Suppressor macrophage treated with lipopolysaccharide for 1 hour (primary cell): Measurements from ENCODE around the gene DRD4.

Experiments
- DNase-seq, 3 donors: peaks; one replicate each; pipeline ENCODE4 v3.0.0-alpha.2; 2020 to 2022

Gene DRD4

DNA sequence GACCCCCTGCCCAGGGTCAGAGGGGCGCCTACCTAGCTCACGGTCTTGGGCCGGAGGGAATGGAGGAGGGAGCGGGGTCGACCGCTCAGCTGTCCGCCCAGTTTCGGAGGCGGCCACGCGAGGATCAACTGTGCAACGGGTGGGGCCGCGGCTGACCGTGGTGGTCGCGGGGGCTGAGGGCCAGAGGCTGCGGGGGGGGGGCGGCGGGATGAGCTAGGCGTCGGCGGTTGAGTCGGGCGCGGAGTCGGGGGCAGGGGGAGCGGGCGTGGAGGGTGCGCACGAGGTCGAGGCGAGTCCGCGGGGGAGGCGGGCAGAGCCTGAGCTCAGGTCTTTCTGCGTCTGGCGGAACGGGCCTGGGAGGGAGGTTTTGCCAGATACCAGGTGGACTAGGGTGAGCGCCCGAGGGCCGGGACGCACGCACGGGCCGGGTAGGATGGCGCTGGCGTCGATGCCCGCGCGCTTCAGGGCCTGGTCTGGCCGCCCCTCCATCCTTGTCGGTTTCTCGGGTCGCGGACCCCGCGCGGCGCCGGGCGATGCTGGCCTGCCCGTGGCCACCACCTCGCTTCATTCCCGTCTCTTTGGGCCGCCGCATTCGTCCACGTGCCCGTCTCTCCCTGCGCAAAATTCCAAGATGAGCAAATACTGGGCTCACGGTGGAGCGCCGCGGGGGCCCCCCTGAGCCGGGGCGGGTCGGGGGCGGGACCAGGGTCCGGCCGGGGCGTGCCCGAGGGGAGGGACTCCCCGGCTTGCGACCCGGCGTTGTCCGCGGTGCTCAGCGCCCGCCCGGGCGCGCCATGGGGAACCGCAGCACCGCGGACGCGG, at the start of gene DRD4:
TSS of gene DRD4 (plus strand) at position 759 of the 822 bp plus-strand sequence. CDS start at position 795, 36 bp downstream.
- DNase-seq = peak; percentile 78 to 94 (median 80)

DNA sequence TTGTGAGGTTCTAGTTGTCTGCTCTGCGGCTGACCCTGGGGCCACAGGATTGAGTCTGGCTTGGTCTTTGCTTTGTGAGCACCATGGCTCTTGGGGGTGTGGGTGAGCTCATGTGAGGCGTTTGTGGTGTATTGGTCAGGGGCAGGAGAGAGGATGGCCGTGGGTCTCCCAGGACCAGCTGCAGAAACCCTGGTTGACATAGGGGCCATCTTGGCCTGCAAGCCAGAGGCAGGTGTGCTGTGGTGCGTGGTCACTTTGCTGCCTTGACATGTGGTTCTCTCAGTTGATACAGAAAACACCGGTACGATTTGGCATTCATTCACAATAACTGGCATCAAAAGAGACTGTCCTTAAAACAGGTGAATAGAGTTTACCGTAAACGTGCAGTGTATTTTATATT, 49.5 kb upstream of the DRD4 start:
- DNase-seq = no peak

DNA sequence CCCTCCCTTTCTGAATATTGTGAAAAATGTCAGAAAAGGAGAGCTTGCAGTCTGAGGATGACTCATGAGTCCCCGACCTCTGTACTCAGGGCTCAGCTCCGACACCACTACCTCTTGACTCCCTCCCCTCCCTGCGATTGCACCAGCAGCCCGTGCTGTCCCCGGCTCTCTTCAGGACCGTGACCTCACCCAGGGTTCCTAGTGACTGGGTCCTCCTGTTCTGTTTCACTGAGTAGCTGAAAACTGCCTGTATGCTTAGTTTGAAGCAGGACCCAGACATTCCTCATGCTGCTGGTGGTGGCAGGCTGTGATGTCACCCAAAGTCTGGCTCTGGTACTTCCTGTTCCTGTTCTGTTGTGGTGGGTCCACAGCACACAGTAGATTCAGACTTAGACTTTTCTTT, 49.1 kb upstream of the DRD4 start:
- peak; percentile 88 to 90 (median 89) for DNase-seq

DNA sequence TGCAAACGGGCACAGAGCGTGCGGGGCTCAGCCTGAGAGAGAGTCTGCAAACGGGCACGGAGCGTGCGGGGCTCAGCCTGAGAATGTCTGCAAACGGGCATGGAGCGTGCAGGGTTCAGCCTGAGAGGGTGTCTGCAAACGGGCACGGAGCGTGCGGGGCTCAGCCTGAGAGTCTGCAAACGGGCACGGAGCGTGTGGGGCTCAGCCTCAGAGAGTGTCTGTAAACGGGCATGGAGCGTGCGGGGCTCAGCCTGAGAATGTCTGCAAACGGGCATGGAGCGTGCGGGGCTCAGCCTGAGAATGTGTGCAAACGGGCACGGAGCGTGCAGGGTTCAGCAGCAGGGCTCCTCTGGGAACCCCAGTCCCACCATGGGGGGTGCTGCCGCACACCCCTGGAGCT, 47.3 kb upstream of the DRD4 start:
- DNase-seq = no peak

DNA sequence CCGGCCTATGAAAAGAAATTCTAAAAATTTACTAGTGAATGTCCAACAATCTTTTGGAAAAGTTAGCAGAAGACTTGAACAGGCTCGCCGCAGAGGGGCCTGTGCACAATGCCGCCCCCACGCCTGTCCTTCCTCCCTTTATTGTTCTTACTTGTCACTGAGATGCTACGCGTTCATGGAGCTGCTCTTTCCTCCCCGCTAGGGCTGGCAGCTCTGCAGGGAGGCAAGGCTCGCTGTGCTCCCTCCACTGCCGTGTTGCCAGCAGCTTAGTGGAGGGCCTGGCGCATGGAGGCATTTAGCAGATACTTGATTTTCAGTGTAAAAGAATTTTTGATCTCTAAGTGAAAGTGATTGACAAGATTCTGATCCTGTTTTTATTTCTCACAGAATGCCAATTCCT, 46.1 kb upstream of the DRD4 start:
- no peak for DNase-seq

DNA sequence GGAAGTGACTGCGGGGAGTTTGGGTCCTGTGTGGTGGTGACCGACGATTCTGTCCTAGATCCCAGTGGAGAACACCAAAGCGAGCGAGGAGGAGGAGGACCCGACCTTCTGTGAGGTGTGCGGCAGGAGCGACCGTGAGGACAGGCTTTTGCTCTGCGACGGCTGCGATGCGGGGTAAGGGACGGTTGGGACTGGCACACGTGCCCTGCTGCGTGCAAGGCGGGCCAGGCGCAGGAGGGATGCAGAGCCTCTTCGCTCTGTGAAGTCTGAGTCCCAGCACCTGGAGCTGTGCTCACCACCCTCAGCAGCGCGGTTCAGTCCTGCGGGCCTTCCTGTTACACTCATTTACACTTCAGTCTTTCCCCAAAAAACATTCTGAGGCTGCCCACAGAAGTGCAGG, 44.6 kb upstream of the DRD4 start:
- DNase-seq = no peak

DNA sequence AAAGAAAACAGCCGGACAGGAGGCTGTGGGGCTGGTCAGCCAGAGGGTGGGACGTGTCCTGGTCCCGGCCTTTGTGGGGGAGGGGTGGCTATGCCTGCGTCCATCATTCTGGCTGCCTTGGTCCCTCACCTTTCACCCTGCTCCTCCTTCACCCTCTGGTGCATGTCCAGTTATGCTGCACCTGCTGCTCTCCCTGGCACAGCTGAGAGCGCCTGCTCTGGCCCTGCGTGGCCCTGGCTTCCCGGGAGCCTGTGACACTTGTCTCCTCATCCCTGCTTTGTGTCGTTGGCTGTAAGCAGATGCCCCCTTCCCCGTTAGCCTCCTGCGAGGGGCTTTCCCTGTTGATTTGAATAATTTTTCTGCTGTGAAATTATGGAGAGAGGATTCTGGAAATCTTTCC, 44.2 kb upstream of the DRD4 start:
- no peak for DNase-seq

DNA sequence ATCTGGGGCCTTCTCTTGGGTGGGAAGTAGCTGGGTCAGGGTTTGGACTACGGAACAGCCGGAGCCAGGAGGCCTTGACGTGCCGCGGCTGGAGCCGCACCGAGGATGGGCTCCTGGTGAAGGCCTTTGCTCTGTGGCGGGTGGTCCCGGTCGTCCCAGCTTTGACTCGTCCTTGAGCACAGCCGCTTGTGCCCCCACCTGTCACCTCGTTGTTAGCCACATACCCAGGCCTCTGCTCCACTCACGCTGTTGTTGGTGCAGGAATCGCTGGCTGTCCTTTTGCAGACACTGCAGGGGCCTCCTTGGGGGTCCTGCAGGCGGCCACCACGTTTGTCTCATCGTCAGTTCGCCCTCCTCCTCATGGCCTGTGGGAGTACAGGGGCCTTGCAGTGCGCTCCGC, 43.7 kb upstream of the DRD4 start:
- no peak for DNase-seq

DNA sequence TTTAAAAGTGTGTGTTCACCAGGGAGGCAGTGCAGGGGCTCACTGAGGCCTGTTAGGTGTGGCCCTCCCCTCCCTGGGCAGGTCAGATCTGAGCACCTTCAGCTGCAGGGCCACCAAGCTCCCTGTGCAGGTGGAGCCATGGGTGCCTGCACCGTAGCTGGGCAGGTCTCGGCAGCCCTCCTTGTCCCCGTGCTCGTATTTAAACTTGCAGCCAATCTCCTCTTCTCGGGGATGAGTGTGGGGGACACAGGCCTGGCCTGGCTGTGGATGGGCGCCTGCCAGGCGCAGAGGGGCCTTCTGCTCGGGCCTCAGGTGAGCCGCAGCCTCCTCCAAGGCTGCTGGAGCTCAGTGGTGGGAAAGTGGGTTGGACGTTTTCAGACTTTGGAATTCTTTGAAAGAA, 41.7 kb upstream of the DRD4 start:
- DNase-seq = no peak

DNA sequence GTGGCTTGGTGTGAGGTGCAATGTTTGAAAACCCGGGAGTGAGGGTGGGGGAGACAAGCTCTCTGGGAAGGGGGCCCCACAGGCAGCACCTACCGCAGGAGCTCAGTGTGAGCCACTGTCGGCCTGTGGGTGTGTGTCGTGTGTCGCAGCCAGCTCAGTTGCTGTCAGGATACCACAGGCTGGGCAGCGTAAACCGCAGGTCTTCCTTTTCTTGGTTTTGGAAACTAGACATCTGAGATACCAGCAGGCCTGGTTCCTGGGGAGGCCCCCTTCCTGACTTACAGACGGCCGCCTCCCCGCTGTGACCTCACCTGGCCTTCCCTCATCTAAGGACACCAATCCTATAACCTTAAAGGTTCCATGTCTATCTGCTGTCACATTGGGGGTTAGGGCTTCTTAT, 40.7 kb upstream of the DRD4 start:
- no peak for DNase-seq

DNA sequence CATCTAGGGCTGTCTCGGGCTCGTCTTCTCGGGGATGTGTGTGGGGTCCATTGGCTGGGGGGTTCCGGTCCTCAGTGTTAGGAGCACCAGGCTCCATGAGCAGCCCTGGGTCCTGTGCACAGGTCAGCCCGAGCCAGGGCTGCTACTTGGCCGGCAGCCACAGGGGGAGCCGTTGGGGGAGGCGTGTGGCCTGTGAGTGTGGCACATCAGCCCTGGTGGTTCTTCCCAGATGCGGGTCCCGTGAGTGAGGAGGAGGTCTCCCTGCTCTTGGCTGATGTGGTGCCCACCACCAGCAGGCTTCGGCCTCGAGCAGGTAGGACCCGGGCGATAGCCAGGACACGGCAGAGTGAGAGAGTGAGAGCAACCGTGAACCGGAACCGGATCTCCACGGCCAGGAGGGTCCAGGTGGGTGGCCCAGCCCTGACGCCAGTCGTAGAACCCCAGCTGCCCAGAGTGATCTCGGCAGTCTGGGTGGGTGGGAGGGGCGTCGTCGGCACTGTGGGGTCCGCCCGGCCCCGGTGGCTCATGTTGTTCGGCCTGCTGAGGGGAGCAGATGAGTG, 39.8 kb upstream of the DRD4 start:
- DNase-seq = no peak

DNA sequence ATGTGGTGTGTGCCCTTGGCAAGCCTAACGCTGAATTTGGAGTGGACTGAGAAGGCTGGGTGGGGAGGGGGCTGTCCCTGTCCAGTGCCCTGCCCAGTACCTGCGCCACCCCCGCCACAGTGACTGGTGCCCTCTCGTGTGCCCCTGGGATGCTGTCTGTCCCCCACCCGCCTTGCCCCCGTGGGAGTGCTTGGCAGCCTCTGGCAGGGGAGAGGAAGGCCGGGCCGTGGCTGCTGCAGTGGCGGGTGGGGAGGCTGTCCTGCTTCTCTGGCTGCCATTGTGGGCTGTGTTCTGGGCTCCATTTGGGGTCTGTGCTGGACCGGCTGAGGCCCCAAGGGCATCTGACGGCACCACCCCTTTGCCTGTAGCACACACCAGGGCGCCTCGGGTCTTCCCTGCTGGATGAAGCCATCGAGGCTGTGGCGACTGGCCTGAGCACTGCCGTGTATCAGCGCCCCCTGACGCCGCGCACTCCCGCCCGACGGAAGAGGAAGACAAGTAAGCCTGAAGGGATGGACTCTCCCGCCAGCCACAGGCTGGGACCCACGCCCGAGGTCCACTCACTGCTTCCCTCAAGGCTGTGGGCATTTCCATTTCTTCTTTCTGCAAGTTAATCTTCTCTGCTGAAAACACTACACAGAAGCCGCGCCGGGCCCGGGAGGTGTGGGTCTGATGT, 38.9 kb upstream of the DRD4 start:
- DNase-seq = no peak

DNA sequence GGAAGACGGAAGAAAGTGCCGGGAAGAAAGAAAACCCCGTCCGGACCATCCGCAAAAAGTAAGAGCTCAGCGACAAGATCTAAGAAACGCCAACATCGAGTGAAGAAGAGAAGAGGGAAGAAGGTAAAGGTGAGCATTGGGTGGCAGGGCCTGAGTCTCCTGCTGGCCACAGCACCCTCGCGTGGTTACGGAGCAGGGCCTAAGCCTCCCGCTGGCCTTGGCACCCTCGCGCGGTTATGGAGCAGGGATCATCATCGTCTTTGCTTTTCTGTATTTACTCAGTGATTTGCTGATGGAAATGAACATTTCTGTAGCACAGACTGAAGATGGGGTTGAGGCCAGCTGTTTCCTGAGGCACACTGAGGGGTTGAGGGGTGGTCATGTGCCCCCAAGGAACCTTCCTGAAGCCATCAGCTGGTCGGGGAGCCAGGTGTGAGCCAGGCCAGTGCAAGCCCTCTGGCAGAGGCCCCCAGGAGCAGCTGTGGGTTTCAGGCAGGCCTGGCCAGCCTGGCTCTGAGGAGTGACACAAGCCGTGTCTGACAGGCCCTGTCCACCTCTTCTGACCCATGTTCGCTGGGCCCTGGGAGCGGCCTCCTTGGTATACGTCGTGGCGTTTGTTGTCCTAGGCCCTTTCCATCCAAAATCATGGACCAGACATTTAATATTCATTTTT, 35.4 kb upstream of the DRD4 start:
- no peak for DNase-seq

DNA sequence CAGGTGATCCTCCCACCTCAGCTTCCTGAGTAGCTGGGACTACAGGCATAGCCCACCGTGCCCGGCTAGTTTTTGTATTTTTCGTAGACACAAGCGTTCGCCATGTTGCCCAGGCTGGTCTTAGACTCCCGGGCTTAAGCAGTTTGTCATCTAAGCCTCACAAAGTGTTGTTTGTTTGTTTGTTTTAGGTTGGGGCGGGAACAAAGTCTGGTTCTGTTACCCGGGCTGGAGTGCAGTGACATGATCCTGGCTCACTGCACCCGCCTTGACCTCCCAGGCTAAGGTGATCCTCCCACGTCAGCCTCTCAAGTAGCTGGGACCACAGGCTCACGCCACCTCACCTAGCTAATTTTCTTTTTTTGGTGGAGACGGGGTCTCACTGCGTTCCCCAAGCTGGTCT, 33.9 kb upstream of the DRD4 start:
- no peak for DNase-seq

DNA sequence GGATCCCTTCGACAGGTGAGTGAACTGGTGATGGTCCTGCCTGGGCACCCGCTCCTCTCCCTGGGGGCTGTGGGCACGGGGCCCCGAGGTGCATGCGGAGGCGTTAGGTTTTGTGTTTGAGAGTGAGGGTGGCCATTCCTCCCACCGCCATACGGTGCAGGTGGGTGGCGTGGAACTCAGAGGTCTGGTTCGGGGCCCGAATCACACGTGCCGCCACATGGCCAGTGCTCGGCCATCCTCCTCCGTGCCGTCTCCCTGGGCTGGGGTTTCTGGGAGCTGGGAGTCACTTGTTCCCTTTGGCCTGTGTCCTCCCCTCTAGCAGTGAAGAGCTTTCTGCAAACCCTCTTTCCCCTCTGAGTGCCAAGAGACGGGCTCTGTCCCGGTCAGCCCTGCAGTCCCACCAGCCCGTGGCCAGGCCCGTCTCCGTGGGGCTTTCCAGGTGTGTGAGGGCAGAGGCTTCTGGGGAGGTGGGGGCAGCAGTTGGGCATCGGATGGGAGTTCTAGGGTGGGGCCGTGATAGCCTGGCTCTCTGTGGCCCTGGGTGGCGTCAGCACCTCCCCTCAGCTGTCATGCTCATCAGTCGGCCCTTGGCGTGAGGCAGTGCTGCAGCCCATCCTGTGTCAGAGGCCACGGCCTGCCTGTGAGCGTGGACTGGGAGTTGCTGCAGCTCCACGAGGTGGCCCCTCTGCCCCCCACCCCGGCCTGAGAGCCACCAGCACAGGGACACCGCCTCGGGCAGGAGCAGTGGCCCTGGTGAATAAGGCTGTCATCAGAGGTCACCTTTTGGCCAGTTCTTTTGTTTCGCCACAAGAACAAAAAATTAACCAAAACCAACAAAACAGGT, 31.6 kb upstream of the DRD4 start:
- DNase-seq = no peak

DNA sequence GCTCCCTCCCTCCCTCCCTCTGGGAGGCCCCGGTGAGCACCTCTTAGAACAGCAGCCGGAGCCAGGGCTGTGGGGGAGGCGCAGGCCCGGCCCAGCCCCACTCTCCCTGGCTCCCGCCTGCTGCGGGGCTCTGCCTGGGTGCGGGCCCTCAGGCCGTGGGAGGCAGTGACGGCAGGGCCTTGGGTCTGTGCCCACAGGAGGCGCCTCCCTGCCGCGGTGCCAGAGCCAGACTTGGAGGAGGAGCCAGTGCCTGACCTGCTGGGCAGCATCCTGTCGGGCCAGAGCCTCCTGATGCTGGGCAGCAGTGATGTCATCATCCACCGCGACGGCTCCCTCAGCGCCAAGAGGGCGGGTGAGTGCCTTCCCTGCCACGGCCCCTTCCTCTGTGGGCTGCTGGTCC, 30.8 kb upstream of the DRD4 start:
- no peak for DNase-seq

DNA sequence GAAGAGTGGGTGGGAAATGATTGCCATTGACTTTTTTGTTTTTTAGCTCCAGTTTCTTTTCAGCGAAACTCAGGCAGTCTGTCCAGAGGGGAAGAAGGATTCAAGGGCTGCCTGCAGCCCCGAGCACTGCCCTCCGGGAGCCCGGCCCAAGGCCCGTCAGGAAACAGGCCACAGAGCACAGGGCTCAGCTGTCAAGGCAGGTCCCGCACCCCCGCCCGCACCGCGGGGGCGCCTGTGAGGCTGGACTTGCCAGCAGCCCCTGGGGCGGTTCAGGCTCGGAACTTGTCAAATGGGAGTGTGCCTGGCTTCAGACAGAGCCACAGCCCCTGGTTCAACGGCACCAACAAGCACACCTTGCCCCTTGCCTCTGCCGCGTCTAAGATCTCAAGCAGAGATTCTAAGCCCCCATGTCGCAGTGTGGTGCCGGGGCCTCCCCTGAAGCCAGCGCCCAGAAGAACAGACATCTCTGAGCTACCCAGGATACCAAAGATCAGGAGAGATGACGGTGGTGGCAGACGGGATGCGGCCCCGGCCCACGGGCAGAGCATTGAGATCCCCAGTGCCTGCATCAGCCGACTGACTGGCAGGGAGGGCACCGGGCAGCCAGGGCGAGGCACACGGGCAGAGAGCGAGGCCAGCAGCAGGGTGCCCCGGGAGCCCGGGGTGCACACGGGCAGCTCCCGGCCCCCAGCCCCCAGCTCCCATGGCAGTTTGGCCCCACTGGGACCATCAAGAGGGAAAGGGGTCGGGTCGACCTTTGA, 29.9 kb upstream of the DRD4 start:
- DNase-seq = no peak

DNA sequence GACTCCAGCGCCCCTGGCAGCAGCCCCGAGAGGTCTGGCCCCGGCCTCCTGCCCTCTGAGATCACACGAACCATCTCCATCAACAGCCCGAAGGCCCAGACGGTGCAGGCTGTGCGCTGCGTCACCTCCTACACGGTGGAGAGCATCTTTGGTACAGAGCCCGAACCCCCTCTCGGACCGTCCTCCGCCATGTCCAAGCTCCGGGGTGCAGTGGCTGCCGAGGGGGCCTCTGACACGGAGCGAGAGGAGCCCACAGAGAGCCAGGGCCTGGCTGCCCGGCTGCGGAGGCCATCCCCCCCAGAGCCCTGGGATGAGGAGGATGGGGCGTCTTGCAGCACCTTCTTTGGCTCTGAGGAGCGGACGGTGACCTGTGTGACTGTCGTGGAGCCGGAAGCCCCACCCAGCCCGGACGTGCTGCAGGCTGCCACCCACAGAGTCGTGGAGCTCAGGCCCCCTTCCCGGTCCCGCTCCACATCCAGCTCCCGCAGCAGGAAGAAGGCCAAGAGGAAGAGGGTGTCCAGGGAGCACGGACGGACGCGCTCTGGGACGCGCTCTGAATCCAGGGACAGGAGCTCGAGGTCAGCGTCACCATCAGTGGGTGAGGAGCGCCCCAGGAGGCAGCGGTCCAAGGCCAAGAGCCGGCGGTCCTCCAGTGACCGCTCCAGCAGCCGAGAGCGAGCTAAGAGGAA, 29.0 kb upstream of the DRD4 start:
- no peak for DNase-seq

DNA sequence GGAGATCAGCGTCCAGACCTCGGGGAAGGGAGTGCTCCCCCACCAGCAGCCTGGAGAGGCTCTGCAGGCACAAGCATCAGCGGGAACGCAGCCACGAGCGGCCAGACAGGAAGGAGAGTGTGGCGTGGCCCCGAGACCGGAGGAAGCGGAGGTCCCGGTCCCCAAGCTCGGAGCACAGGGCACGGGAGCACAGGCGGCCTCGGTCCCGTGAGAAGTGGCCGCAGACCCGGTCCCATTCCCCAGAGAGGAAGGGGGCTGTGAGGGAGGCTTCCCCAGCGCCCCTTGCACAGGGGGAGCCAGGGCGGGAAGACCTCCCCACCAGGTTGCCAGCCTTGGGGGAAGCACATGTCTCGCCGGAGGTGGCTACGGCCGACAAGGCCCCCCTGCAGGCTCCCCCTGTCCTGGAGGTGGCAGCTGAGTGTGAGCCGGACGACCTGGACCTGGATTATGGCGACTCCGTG, 28.2 kb upstream of the DRD4 start:
- no peak for DNase-seq

DNA sequence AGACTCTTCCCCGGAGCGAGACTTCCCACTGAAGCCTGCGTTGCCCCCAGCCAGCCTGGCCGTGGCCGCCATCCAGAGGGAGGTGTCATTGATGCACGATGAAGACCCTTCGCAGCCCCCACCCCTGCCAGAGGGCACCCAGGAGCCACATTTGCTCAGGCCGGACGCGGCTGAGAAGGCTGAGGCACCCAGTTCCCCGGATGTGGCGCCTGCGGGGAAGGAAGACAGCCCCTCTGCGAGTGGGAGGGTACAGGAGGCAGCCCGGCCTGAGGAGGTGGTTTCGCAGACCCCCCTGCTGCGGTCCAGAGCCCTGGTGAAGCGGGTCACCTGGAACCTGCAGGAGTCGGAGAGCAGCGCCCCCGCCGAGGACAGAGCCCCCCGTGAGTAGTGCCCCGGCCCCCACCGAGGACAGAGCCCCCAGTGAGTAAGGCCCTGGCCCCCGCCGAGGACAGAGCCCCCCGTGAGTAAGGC, 27.7 kb upstream of the DRD4 start:
- no peak for DNase-seq
